CD4-positive, alpha-beta T cell treated with Interleukin-6 at 100 ng/mL for 8 hours (primary cell): ENCODE measurements around the gene NDUFA6.
"Not testable (repeated sequence)": the region's sequence is repeated elsewhere in the genome, so short reads cannot be mapped to it uniquely, and the experiment has no call there.

Source experiments
- DNase-seq: peaks from one replicate; pipeline ENCODE4 v3.0.0-alpha.2; 2020; ENCODE audit warnings: mixed read lengths, low spot score

NDUFA6 gene

DNA sequence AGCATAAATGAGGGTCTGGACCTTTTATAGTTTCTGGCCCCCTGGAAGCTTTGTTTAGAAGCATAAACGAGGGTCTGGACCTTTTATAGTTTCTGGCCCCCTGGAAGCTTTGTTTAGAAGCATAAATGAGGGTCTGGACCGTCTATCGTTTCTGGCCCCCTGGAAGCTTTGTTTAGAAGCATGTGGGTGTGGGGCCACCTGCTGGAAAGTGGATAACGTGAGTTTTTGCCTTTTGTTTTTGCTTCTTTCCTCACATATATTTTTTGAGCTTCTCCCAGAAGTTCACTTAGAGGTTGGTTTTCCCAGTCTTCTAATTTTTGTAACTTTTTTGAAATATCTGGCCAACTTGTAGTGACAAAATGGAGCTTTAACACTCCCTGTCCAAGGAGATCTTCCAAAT is 22.2 kb upstream of the NDUFA6 start:
- DNase-seq = not testable (repeated sequence)

DNA sequence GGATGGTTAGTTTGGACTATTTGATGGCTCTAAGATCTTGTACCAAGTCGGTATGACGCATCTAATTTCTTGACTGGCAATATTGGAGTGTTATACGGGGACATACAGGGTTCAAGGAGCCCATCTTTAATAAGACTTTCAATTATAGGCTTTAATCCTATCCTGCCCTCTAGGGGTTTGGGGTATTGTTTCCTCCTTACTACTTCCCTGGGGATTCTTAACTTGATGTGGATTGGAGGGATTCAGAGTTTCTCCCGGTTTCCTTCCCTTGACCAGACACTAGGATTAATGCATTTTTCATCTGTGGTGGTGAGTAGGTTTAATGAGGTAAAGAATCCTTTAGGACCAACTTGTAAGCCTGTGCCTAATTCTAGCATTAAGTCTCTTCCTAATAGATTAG is 21.2 kb upstream of the NDUFA6 start:
- DNase-seq = no peak

DNA sequence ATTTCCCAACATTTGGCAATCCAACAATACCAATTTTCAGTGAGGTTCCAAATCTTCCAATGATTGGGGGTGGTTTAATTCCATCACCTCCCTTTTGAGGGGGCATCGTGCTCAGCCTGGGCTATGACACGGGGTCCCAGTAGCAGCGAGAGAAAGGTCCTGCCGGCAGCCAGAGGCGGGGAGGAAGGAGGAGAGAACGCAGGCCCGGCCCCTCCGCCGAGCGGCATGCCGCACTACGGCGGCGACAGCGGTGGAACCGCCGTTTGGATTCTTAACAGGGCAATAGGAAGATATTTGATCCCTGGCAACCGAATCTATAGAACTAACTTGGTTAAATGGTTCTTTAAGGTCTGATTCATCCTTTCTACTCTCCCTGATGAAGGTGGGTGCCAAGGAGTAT is 18.3 kb upstream of the NDUFA6 start:
- no peak for DNase-seq

DNA sequence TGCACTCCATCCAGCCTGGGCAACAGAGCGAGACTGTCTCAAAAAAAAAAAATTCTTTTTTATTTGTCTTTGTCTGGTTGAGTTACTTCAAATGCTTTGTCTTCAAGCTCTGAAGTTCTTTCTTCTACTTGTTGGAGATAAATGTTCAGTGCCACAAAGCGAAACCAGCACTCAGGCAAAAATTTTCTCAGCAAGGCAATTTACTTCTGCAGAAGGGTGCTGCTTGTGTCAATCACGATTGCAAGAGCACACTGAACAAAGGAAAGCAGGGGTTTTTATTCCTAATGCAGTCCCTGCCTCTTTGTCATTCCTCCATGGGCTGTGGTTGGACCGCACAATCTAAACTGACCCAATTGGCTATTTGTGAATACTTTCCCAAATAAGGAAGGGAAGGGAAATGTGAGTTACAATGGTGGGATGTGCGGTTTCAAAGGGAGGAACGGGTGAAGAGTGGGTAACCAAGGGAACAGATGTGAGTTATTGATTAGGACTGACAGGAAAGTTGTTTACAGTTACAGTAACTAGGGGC is 13.8 kb upstream of the NDUFA6 start:
- DNase-seq = not testable (repeated sequence)

DNA sequence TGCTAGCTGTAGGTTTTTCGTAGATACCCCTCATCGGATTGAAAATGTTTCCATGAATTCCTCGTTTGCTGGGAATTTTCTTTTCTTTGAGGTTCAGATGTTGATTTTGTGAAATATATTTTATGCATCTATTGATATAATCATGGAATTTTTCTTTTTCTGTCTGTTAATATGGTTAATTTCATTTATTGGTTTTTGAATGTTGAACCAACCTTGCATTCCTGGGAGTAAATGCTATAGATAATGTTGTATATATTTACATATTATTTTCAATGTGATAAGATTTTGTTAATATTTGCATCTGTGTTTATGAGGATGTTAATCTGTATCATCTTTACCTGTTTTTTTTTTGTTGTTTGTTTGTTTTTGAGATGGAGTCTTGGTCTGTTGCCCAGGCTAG is 10.6 kb upstream of the NDUFA6 start:
- DNase-seq = no peak

DNA sequence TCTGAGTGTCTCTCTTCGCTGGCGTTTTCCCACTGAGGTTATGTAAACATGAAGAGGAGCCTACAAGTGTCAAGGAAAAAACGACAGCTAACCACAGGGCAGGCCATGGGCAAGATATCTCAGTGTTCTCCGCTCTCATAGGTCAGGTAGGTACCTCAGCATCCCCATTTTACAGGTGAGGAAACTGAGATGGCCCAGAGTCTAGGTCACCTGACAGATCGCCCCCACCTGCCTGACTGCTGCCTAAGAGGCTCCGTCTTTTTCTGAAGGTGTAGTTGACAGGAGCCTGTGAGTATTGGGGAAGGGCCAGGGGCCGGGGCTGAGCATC is 847 bp upstream of the NDUFA6 start:
- no peak for DNase-seq

DNA sequence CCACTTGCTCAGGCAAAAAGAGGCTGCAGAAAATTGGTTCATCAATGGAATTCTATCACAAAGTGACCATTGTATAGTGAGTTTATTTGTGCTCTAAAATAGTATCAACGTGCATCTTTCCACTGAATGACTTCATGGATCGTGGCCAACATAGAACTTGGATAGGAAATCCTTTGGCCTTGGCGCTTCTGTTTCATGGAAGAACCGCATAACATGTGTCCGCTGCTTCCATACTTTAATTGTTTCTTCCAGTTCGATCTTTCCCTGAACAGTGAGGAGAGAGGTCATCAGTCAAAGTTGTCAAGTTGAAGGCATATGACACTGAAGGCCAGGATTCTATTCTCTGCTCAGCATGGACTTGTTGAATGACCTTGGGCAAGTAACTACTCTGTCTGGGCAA is 4.5 kb downstream of the NDUFA6 start:
- no peak for DNase-seq

DNA sequence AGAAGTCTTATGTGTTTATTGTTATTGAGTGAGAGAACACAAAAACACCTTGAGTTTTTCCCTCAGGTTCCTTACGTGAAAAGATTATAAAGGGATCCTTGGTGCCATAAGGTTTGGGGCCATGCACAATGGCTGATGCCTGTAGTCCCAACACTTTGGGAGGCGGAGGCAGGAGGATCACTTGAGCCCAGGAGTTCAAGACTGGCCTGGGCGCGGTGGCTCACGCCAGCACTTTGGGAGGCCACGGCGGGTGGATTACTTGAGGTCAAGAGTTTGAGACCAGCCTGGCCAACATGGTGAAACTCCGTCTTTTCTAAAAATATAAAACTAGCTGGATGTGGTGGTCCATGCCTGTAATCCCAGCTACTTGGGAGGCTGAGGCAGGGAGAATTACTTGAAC is 5.7 kb downstream of the NDUFA6 start:
- DNase-seq = no peak

DNA sequence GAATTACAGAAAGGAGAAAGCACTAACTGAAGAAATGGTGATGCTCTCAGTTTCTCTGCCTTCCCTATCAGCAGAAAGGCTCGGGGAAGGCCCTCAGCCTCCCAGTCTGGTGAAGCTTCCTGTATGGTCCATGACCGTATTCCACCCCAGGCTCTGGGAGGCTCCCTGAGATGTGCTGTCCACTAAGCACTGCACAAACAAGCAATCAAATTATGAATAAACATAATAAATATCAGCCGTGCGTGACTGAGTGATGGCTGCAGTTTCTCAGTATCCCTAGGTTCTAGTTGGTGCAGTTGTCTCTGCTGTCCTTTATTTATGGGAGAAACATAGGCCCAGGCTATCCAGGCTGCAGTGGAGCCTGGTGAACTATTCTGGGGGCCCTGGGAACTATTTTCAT is 7.5 kb downstream of the NDUFA6 start:
- no peak for DNase-seq

DNA sequence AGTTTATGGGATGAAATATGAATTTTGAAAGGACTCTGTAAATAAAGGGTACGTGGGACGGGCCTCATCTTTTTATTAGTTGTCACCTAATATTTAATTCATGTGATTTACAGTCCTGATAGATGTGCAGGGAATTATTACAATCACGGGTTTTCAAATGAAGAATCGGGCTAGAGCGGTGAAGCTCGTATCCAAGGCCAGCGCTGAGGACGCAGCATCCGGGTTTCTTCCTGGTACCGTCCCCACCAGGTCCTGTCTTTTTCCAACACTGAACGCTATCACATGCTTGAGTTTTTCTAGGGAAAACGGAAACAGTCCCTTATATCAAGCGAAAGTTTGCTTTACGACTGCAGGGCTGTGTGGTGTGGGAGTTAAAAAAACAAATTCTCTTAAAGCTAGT is 10.3 kb downstream of the NDUFA6 start:
- no peak for DNase-seq

DNA sequence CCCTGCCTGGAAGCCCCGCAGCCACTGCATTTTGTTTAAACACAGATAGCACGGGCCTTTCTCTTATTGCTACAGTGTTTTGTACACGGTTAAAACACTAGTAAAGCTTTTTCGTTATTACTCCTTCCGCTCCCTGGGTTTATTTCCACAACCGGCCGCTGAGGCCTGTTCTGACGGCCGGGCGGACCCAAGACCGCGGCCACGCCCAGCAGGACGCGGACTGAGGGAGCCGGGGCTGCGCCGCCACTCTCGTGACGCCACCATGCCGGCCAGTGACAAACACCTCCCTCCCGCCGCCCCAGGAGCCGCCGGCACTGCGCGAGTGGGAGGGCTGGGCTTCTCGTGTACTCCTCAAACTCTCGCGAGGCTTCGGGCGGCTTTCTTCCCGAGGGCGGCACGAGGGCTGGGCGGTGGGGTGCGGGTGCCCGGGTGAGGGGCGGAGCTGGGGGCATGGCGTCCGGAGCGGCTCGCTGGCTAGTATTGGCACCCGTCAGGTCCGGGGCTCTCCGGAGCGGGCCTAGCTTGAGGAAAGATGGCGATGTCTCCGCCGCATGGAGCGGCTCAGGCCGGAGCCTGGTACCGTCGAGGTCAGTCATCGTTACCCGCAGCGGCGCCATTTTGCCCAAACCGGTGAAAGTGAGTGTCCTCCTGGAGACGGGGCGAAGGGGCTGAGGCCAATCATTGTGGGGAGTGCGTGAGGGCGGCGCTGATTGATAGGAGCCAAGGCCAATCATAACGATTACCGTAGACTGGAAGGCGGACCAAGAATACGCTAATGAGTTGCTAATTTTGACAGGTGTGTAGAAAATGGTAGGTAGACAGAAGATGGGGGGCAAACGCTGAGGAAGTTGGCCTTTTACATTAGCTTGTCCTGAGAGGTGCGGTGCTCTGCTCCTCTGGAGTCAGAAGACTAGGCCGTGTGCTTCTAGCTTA is 11.0 kb downstream of the NDUFA6 start, which contains the start of gene SMDT1:
Gene SMDT1 (plus strand): TSS at position 382 of the 933 bp plus-strand sequence. CDS start 69 bp downstream, at position 451.
- peak; percentile 98 for DNase-seq

DNA sequence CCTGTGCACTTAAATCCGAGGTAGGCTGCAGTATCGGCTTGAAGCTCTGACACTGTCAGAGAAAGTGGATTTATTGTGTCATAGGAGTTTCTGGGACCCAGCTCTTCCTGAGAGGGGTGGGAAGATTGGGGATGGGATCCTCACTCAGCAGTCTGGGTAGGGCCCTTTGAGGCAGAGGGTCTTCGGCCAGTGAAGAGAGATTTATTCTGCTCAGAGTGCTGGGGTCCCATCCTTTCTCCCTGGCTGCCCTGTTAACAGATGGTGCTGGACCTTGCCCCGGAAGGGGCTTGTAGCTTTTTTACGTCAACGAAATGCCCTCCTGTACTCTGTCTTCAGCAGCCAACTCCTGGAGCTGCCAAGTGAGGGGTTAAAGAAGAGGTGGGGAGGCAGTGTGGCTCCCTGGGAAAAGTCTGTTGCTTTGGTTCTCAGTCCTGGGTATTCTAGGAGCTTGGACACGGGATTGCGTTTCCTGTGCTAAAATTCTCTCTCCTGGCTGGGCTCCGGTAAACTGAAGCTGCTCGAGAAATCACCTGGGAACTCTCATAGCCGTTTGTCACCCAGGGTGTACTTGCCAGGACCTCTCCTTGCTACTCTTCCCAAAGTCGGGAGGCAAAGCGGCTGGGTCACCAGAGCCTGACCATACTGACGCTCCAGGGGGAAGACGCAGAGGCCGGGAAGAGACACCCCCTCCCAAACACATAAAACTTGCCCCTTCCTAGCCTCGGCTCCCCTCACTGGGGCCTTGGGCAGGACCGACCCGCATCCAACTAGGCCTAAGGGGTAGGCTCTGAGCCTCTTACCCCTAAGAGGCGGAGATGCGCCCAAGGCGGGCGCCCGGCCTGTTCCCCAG is 11.9 kb downstream of the NDUFA6 start:
- no peak for DNase-seq

DNA sequence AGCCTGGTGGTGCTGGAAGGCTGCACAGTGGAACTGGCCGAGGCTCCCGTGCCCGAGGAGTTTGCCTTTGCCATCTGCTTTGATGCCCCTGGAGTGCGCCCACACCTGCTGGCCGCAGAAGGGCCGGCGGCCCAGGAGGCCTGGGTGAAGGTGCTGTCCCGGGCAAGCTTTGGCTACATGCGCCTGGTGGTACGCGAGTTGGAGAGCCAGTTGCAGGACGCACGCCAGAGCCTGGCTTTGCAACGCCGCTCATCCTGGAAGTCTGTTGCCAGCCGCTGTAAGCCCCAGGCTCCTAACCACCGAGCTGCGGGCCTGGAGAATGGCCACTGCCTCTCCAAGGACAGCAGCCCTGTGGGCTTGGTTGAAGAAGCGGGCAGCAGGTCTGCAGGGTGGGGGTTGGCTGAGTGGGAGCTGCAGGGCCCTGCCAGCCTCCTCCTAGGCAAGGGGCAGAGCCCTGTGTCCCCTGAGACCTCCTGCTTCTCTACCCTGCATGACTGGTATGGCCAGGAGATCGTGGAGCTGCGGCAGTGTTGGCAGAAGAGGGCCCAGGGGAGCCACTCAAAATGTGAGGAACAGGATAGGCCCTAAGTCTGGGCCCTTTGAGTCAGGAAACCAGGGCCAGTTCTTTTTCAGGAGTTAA is 13.0 kb downstream of the NDUFA6 start:
- no peak for DNase-seq

DNA sequence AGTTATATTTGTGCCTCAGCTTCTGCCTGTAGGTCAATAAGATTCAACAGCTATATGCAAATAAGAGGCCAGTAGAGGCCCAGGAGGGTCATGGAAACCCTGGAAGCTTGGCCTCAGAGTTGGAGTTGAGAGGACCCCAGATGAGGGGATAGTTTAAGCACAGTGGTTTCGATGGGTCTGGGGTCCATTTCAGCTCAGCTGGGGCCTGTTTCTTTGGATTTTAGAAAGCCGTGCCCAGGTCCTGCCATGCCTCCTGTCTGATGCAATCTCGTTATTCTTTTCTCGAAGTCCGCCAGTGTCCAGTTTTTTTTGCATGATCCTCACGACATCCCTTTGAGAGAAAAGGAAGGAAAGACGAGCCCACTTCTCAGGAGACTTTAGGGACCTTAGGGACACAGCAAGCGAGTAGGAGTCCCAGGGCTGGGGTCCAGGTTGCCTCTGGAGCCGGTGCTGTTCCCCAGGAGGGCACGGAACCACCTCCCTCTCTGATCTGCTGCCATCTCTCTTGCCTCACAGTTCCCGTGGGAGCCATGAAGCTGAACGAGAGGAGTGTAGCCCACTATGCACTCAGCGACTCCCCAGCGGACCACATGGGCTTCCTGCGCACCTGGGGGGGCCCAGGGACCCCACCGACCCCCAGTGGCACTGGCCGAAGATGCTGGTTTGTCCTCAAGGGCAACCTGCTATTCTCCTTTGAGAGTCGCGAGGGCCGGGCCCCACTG is 13.6 kb downstream of the NDUFA6 start:
- DNase-seq = no peak

DNA sequence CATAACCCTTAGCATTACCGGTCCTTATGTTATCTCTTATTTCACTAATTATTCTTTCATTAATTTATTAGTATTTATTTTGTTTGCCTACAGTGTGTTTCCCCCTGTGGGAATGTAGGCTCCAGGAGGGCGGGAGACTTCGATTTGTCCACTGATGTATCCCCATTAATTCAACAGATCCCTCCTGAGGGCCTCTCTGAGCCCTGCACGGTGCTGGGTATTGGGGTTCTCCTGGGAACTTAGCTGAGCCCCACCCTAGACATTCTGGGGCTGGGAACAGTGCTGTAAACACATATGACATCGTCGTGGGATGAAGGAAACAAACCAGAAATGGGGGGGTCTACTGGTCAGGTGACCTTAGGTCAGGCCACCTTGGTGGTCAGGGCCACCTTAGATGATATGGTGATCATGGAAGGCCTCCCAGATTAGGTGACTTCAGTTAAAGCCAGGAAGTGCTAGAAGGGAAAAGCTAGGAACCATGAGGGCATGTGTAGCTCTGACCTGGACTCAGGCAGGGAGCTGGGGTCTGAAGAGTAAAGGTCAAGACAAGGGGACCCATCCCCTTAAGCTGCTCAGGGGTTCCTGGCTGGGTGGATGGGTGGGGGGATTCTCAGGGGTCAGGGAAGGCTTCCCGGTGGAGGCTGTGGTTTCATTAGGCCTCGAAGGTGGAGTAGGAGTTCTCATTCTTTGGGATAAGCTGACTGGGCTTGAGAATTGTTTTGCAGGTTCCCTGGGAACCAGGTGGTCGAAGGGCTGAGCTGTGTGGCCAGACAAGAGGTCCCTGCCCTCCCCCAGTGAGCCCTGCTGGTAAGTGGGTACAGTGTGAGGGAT is 15.5 kb downstream of the NDUFA6 start:
- DNase-seq = no peak

DNA sequence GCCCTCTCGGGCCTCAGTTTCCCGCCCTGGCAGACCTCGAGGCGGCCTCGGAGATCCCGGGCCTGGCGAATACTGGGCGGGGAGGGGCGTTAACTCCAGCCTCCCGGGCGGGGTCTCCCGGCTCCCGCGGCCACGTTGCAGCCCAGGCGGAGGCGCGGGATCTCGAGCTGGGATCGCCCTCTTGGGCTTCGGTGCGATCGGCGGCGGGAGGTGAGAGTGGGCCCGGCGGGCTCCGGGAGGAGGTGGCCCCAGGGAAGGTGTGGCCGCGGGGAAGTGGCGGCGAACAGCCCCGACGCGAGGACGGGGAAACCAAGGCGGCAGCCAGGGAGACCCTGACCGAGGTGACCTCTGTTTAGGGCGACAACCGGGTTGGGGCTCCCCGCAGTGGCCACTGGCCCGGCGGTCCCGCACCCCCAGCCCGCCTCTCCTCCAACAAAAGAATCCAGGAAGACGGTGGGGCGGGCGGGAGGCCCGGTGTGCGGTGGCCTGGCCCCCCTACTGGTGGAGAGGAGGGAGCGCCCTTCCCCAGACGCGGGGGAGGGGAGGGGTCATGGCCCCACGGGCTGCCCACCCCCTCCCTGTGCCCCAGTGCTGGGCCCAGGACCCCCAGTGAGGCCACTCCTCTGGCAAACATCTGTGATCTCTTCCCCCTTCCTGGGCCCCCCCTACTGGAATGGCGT is 16.3 kb downstream of the NDUFA6 start, which contains the start of gene PHETA2:
Gene PHETA2 (plus strand): TSS at position 117 of the 680 bp plus-strand sequence. CDS start 3,046 bp downstream, outside the sequence.
- peak; percentile 53 for DNase-seq

DNA sequence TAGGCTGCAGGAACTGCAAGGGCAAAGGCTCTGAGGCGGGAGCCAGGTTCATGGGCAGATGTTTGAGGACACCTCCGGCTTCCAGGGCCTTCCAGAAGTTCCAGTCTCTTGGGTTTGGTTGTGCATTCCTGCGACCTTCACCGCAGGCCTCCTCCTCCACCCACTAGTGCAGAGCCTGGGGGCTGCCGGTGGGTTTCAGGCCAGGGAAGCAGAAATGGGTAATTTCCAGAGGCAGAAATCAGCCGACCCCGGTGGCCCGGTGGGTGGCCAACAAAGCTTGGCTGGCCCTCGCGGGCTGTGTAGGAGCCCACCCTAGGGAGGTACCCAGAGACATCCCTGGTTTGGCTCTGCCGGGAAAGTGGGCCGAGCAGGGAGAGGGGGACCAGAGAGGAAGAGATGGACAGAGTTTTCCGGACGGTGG is 16.9 kb downstream of the NDUFA6 start:
- no peak for DNase-seq

DNA sequence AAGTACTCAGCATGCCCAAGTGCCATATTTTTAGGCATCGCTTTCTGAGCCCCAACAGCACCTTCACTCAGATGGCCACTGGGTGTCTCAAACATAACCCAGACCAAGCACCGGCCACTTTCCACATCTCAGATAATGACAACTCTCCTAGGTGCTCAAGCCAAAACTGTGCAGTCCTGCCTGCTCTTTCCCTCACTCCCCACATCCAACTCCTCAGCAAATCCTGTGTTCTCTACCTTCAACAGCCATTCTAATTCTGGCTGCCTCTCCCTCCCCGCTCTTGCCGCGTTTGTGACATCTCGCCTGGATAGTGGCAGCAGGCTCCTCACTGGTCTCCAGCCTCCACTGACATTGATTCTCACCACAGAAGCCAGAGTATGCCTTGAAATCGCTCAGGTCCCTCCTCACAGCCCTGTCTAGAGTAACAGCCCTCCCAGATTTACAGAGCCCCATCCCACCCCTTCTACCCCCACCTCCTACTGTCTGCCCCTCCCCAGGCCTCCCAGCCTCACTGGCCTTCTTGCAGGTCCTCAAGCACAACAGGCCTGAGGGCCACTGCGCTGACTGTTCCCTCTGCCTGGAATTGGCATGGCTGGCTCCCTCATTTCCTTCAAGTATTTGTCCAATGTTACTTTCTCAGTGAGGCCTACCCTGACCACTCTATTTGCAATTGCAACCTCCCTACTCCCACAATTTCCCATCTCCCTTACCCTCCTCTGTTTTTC is 17.8 kb downstream of the NDUFA6 start:
- no peak for DNase-seq

DNA sequence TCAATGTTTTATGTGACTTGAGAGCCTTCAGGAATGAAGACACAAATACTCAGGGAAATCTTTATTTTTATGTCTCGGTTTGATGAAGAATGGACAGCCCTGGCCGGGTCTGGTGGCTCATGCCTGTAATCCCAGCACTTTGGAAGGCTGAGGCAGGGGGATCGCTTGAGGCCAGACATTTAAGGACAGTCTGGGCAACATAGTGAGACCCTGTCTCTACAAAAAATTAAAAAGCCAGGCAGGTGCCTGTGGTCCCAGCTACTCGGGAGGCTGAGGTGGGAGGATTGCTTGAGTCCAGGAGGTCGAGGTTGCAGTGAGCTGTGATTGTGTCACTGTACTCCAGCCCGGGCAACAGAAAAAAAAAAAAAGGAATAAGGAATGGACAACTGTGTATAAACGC is 19.1 kb downstream of the NDUFA6 start:
- DNase-seq = not testable (repeated sequence)
